Keratinocyte (primary cell): ENCODE data around the gene OTOG. TPM values are rescaled to one million over a fixed set of nuclear protein-coding genes. Genes with fewer than 3 reads are reported as not detected.

Source experiments
- DNase-seq: peaks from one replicate; pipeline ENCODE4 v3.0.0-alpha.2; 2011; ENCODE audit warnings: low read depth, missing footprints, low spot score
- FAIRE-seq: peaks from 2 replicates; lab custom pipeline; 2011; peaks lifted over from hg19 to GRCh38; lab: Jason Lieb, UNC
- H2AFZ ChIP-seq: 2 replicates; pipeline ENCODE4 v1.6.0; 2012; ENCODE audit warnings: low read length, control low read depth, inconsistent platforms; ENCODE audit not compliant: control insufficient read depth
- H3K27ac ChIP-seq: 2 replicates; pipeline ENCODE4 v1.5.1; 2011; ENCODE audit warnings: low read length; ENCODE audit not compliant: control insufficient read depth, insufficient read depth
- H3K27me3 ChIP-seq: 3 replicates; pipeline ENCODE4 v1.6.0; 2011; ENCODE audit warnings: low read length; ENCODE audit not compliant: control insufficient read depth, insufficient read depth; ENCODE audit errors: extremely low read depth
- H3K36me3 ChIP-seq, 2 experiments: 2 replicates in 1 of 2; 3 replicates in 1 of 2; pipeline ENCODE4 v1.5.1; 2011; ENCODE audit warnings: low read length in 2 of 2, mild to moderate bottlenecking in 1 of 2; ENCODE audit not compliant: control insufficient read depth in 2 of 2, insufficient read depth in 2 of 2; ENCODE audit errors: extremely low read depth in 1 of 2
- H3K4me1 ChIP-seq: 3 replicates; pipeline ENCODE4 v1.5.1; 2011; ENCODE audit warnings: low read length; ENCODE audit not compliant: control insufficient read depth, insufficient read depth; ENCODE audit errors: extremely low read depth
- H3K4me2 ChIP-seq: 3 replicates; pipeline ENCODE4 v1.6.0; 2011; ENCODE audit warnings: low read depth, low read length; ENCODE audit not compliant: control insufficient read depth, insufficient read depth; ENCODE audit errors: extremely low read depth
- H3K4me3 ChIP-seq, 3 experiments: fragments of 200-600 bp in 1 of 3; sonication (generic) in 1 of 3; 2 replicates in 2 of 3; 3 replicates in 1 of 3; pipeline ENCODE4 v1.5.1; 2011 to 2016; ENCODE audit warnings: low read length in 3 of 3, mild to moderate bottlenecking in 3 of 3, control low read depth in 2 of 3, inconsistent platforms in 1 of 3, low read depth in 1 of 3, mixed read lengths in 1 of 3, mixed run types in 1 of 3, moderate library complexity in 1 of 3; ENCODE audit not compliant: control insufficient read depth in 2 of 3, insufficient read depth in 2 of 3; ENCODE audit errors: extremely low read depth in 1 of 3
- H3K79me2 ChIP-seq: 2 replicates; pipeline ENCODE4 v1.6.0; 2012; ENCODE audit warnings: low read length; ENCODE audit not compliant: control insufficient read depth, insufficient read depth
- H3K9ac ChIP-seq: 3 replicates; pipeline ENCODE4 v1.6.0; 2011; ENCODE audit warnings: low read length; ENCODE audit not compliant: control insufficient read depth, insufficient read depth; ENCODE audit errors: extremely low read depth
- H3K9me1 ChIP-seq: 3 replicates; pipeline ENCODE4 v1.6.0; 2011; ENCODE audit warnings: low read length; ENCODE audit not compliant: control insufficient read depth, insufficient read depth; ENCODE audit errors: extremely low read depth
- H3K9me3 ChIP-seq: 2 replicates; pipeline ENCODE4 v1.5.1; 2012; ENCODE audit warnings: low read depth, low read length; ENCODE audit not compliant: control insufficient read depth
- H4K20me1 ChIP-seq: 3 replicates; pipeline ENCODE4 v1.6.0; 2011; ENCODE audit warnings: low read length; ENCODE audit not compliant: control insufficient read depth, insufficient read depth; ENCODE audit errors: extremely low read depth
- EZH2 ChIP-seq: IDR thresholded peaks from one replicate; pipeline ENCODE4 v1.6.1; 2012; ENCODE audit warnings: inconsistent platforms, mild to moderate bottlenecking, low read length, moderate library complexity
- dilution Hi-C: fragments of 300-500 bp; cut with MboI; formaldehyde crosslinking; loops from one replicate; pipeline ENCODE4 v1.7.0; 2020; ENCODE audit warnings: low sequenced_read_pairs; ENCODE audit not compliant: extremely low pct_ligation_motif_present
- polyA plus RNA-seq, 5 experiments: library from polyadenylated mRNA; depleted of rRNA in 3 of 5; stranded (reverse) in 3 of 5; stranded (forward) in 1 of 5; unstranded in 1 of 5; fragments of >200 nt; gene quantifications; 1 replicate in 1 of 5; 2 replicates in 3 of 5; 3 replicates in 1 of 5; pipeline versions ENCODE4 v1.2.1 to v1.2.3, GENCODE V29; 2011 to 2012; ENCODE audit warnings: missing spikeins in 2 of 5, low read depth in 1 of 5, low replicate concordance in 1 of 5
- TF ChIP-seq, protein P1 (sequence below), 3 experiments: IDR thresholded peaks in 1 of 3; conservative IDR thresholded peaks in 1 of 3; optimal IDR thresholded peaks in 1 of 3; 2 replicates in 2 of 3; 3 replicates in 1 of 3; pipeline versions ENCODE3 to v1.5.1; 2011; ENCODE audit warnings: low read length in 3 of 3, mild to moderate bottlenecking in 3 of 3, moderate library complexity in 2 of 3, control low read depth in 1 of 3, inconsistent platforms in 1 of 3; ENCODE audit not compliant: insufficient read depth in 2 of 3; ENCODE audit errors: extremely low read depth in 1 of 3

Gene OTOG
- polyA plus RNA-seq, 1 donor (not counting 4 experiments of a cell fraction or from before 2014, with no cell fraction given) = not detected

GRCh38 chr11:17639781-17640180 lies 92.7 kb downstream of the OTOG start:
- Histone ChIP-seq H2AFZ (no peak overlapping the region), H3K9me1 (no peaks in the 10 kb centered on the region), H3K27ac (no peak overlapping the region), H3K4me3 (no peak overlapping the region), H3K36me3 (no peaks in the 10 kb centered on the region), H3K9ac (no peak overlapping the region), H3K4me1 (no peaks in the 10 kb centered on the region), H3K4me2 (no peak overlapping the region), H3K79me2 (no peaks in the 10 kb centered on the region), H3K9me3 (no peaks in the 10 kb centered on the region), H3K27me3 (no peaks in the 10 kb centered on the region), H4K20me1 (no peaks in the 10 kb centered on the region)
- FAIRE-seq = no peak
- TF ChIP-seq, protein P1, sequence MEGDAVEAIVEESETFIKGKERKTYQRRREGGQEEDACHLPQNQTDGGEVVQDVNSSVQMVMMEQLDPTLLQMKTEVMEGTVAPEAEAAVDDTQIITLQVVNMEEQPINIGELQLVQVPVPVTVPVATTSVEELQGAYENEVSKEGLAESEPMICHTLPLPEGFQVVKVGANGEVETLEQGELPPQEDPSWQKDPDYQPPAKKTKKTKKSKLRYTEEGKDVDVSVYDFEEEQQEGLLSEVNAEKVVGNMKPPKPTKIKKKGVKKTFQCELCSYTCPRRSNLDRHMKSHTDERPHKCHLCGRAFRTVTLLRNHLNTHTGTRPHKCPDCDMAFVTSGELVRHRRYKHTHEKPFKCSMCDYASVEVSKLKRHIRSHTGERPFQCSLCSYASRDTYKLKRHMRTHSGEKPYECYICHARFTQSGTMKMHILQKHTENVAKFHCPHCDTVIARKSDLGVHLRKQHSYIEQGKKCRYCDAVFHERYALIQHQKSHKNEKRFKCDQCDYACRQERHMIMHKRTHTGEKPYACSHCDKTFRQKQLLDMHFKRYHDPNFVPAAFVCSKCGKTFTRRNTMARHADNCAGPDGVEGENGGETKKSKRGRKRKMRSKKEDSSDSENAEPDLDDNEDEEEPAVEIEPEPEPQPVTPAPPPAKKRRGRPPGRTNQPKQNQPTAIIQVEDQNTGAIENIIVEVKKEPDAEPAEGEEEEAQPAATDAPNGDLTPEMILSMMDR (optimal IDR thresholded peaks at IDR 0.05 in 1 of 3, IDR thresholded peaks at IDR 0.05 in 1 of 3, conservative IDR thresholded peaks at IDR 0.05 in 1 of 3; ENCODE audit: extremely low read depth in 1 of 3, insufficient read depth in 2 of 3, low read length in 3 of 3) = no peak
- TF ChIP-seq EZH2 = no peak
- no peak for DNase-seq
- dilution Hi-C loops = no loop called here

- no peak for TF ChIP-seq EZH2
- TF ChIP-seq, protein P1 (optimal IDR thresholded peaks at IDR 0.05 in 1 of 3, IDR thresholded peaks at IDR 0.05 in 1 of 3, conservative IDR thresholded peaks at IDR 0.05 in 1 of 3; ENCODE audit: extremely low read depth in 1 of 3, insufficient read depth in 2 of 3, low read length in 3 of 3) = no peak
- no peak for DNase-seq
Observed at GRCh38 chr11:17640493-17641164, 93.6 kb downstream of the OTOG start.

More at GRCh38 chr11:17640493-17641164, 93.6 kb downstream of the OTOG start:
- no peak overlapping the region for H3K9ac ChIP-seq
- no peak overlapping the region for H2AFZ ChIP-seq
- H3K4me2 ChIP-seq = no peak overlapping the region
- H4K20me1 ChIP-seq = no peaks in the 10 kb centered on the region
- H3K79me2 ChIP-seq = no peaks in the 10 kb centered on the region
- H3K9me1 ChIP-seq = no peaks in the 10 kb centered on the region
- H3K4me1 ChIP-seq = no peaks in the 10 kb centered on the region
- no peak overlapping the region for H3K27ac ChIP-seq
- FAIRE-seq = no peak
- H3K4me3 ChIP-seq = no peak overlapping the region
- no peaks in the 10 kb centered on the region for H3K36me3 ChIP-seq
- H3K9me3 ChIP-seq = no peaks in the 10 kb centered on the region
- H3K27me3 ChIP-seq = no peaks in the 10 kb centered on the region
- dilution Hi-C loops = no loop called here
